ENCODE data around the gene HTR1B. TPM values are rescaled to one million over a fixed set of nuclear protein-coding genes. Genes with fewer than 3 reads are reported as not detected.

Gene HTR1B
- polyA plus RNA-seq (2012; ENCODE audit: missing spikeins), result not detected

GRCh38 chr6:77463308-77463860, at the start of gene HTR1B:
HTR1B (minus strand) TSS chr6:77463491; CDS start chr6:77463403, 88 bp downstream.
- FAIRE-seq, result no peak

DNA sequence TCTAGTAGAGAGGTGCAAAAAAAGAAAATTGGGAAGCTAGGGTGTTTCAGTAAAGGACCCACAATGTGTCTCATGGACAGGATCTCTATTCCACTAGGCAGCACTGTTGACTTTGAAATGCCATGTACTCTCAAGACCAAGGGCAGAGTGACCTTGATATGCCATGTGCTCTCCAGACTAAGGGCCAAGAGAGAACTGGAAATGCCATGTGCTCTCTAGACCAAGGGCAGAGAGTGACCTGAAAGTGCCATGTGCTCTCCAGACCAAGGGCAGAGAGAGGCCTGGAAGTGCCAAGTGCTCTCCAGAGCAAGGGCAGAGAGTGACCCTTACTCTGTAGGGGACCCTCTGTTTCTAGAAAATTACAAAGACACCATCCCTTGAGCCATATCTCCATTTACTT, 49.3 kb upstream of the HTR1B start:
- no peak for TF ChIP-seq POLR2AphosphoS5 (IDR thresholded peaks at IDR 0.05; ENCODE audit: low read depth, low read length)
- no peak for TF ChIP-seq POLR2A (IDR thresholded peaks at IDR 0.05; ENCODE audit: low read depth, low read length)
- TF ChIP-seq TAF1 (IDR thresholded peaks at IDR 0.05; ENCODE audit: borderline replicate concordance, low read depth, low read length), result no peak
- FAIRE-seq (no peak), DNase-seq (ENCODE audit: insufficient read length) (no peak)

More at GRCh38 chr6:77463308-77463860, at the start of gene HTR1B:
- DNase-seq (ENCODE audit: insufficient read length), result no peak
- no peak for TF ChIP-seq TAF1 (IDR thresholded peaks at IDR 0.05; ENCODE audit: borderline replicate concordance, low read depth, low read length)
- no peak for TF ChIP-seq POLR2A (IDR thresholded peaks at IDR 0.05; ENCODE audit: low read depth, low read length)
- no peak for TF ChIP-seq POLR2AphosphoS5 (IDR thresholded peaks at IDR 0.05; ENCODE audit: low read depth, low read length)

DNA sequence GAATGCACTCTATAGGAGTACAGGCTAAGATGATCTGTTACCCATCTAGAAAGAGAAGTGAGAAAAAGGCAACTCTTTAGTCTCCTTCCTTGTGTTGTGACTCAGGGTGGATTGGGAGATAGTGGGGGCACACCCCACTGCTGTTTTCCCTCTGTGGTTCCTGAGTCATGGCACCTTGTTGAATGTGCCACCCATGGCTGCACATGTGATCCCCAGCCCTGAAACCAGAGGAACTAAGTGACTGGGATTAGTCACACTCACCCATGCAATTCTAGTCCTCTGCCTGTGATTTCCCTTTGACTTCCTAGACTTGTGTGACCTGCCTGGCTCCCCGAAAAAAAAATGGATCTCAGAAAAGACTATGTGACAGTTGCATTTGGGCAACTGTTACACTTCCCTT, 48.6 kb upstream of the HTR1B start:
- TF ChIP-seq POLR2A (IDR thresholded peaks at IDR 0.05; ENCODE audit: low read depth, low read length), result no peak
- TF ChIP-seq POLR2AphosphoS5 (IDR thresholded peaks at IDR 0.05; ENCODE audit: low read depth, low read length), result no peak
- TF ChIP-seq TAF1 (IDR thresholded peaks at IDR 0.05; ENCODE audit: borderline replicate concordance, low read depth, low read length), result no peak
- FAIRE-seq (no peak), DNase-seq (ENCODE audit: insufficient read length) (no peak)

DNA sequence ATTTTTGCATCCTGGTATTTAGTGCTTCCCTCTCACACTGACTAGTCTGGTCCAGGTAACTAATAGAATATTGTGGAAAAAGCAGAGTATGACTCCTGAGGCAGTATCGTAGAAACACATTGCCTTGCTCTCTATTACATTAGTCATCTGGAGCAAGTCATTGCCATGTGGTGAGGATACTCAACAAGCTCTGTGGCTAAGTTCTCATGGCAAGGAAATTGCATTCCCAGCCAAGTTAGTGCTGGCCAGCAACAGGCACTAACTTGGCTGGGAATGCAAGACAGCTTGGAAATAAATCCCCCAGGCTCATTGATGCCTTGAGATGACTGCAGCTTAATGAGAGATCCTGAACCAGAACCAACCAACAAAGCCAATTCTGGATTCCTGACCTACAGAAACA, 39.7 kb upstream of the HTR1B start:
- DNase-seq (ENCODE audit: insufficient read length) (no peak), FAIRE-seq (no peak)

DNA sequence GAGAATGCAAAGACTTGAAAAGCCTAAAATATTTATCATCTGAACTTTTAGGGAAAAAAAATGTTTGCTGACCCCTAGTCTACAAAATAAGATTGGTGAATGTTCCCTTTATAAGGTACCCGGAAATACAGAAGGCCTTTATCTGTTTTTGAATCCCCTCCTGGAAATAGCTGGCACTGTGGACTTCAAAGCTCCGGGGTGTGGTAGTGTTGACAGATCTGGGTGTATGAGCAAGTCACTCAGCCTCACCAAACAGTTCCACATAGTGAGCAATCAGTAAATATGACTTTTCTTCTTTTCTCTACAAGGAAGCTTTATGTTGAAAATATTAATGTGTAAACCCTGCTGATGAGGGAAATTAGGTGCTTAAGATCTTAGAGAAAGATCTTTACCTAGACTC, 29.2 kb upstream of the HTR1B start:
- DNase-seq (ENCODE audit: insufficient read length) (no peak), FAIRE-seq (no peak)
- no peak for TF ChIP-seq POLR2AphosphoS5 (IDR thresholded peaks at IDR 0.05; ENCODE audit: low read depth, low read length)
- TF ChIP-seq TAF1 (IDR thresholded peaks at IDR 0.05; ENCODE audit: borderline replicate concordance, low read depth, low read length), result no peak
- TF ChIP-seq POLR2A (IDR thresholded peaks at IDR 0.05; ENCODE audit: low read depth, low read length), result no peak

More for the DNA sequence above, 39.7 kb upstream of the HTR1B start:
- TF ChIP-seq POLR2AphosphoS5 (IDR thresholded peaks at IDR 0.05; ENCODE audit: low read depth, low read length), result no peak
- no peak for TF ChIP-seq TAF1 (IDR thresholded peaks at IDR 0.05; ENCODE audit: borderline replicate concordance, low read depth, low read length)
- no peak for TF ChIP-seq POLR2A (IDR thresholded peaks at IDR 0.05; ENCODE audit: low read depth, low read length)

DNA sequence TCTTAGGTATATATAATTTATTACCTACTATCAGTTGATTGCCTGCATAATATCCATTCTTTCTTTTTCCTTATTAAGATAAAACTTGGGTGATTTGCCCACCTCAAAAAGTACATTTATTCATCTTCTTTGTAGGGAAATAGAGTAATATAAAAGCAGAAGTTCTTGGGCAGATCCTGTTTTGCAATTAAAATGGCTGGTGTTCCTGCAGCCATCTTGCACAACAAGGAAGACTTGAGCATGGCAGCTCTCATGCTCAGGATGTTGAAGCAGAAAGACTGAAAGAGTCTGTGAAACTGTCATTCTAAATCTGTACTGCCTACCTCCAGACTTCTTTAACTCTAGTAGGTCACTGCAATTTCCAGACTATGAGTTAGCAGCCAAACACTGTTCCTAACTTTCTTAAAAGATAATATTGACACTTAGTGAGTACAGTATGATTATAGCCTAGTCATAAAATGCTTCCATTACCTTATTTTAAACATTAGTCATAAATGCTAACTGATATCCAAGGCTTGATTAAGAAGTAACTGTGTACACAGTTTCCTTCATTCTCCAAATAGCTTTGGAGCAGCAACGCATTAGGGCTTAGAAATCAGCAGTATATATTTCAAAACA, 24.6 kb upstream of the HTR1B start:
- FAIRE-seq, result no peak
- no peak for TF ChIP-seq POLR2AphosphoS5 (IDR thresholded peaks at IDR 0.05; ENCODE audit: low read depth, low read length)
- no peak for TF ChIP-seq TAF1 (IDR thresholded peaks at IDR 0.05; ENCODE audit: borderline replicate concordance, low read depth, low read length)
- TF ChIP-seq POLR2A (IDR thresholded peaks at IDR 0.05; ENCODE audit: low read depth, low read length), result no peak
- no peak for DNase-seq (ENCODE audit: insufficient read length)

DNA sequence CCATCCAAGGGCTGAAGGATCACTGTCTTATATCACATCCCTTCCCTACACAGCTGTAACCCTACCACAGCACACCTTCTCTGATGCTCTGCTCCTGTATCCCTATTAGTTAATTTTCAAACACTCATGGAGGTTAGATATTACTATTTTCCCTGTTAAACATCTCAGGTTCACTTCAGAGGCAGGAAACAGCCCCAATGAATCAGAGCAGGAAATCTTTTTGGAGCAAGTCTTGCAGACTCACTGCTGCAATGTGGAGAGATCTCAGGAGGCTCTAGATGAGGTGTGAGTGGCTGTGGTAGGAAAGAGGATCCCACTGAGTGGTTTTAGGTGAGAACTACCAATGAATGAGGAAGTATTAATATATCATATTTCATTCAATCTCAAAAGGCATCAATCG, 19.7 kb upstream of the HTR1B start:
- DNase-seq (ENCODE audit: insufficient read length) (no peak), FAIRE-seq (no peak)
- TF ChIP-seq TAF1 (IDR thresholded peaks at IDR 0.05; ENCODE audit: borderline replicate concordance, low read depth, low read length) (no peak), POLR2A (IDR thresholded peaks at IDR 0.05; ENCODE audit: low read depth, low read length) (no peak), POLR2AphosphoS5 (IDR thresholded peaks at IDR 0.05; ENCODE audit: low read depth, low read length) (no peak)

DNA sequence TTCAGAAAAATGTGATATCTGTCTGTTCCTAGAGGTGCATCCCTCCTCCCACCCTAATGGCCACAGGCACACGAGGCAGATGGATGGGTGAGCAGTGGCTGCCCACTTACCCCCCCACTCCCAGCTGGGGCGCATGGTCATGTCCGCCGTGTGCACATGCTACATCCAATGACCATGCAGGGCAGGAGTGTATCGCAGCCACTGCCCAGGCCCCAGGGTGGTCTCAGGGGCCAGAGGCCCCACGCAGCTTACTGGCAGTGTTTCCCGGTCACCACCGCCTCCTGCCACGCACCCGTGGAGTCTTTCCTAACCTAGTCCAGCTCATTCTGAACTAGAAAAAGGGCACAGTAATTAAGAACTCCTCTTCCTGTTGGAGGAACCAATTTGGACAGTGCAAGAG, 11.7 kb upstream of the HTR1B start:
- FAIRE-seq (no peak), DNase-seq (ENCODE audit: insufficient read length) (no peak)
- TF ChIP-seq POLR2A (IDR thresholded peaks at IDR 0.05; ENCODE audit: low read depth, low read length), result no peak
- no peak for TF ChIP-seq TAF1 (IDR thresholded peaks at IDR 0.05; ENCODE audit: borderline replicate concordance, low read depth, low read length)
- no peak for TF ChIP-seq POLR2AphosphoS5 (IDR thresholded peaks at IDR 0.05; ENCODE audit: low read depth, low read length)

DNA sequence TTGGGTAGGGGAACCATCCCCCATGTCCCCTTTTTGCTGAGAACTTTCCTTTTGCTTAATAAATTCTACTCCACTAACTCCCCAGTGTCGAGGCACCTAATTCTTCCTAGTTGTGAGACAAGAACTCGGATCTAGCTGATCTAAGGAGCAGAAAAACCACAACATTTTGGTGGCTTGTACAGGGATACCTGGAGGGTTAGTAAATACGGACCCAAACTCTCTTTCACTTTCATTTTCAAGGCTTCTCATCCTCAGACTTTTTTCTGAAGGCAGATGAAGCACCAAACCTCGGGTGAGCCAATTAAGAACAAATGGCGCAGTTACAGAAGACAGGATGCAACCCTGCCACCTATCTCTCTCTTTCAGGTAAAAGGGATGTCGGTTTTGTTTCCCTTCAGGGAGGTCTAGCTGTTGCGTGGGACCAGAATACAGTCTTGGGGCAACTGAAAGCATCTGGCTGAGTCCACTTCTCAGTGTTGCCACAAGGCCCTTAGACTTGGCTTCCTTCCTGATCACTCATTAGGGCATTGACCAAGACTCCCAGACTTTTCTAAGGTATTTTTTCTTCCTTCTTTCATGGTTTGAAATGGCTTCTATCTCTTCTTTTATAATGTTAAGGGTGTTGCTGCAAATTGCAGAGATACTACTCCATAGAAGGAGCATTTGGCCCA, 11.1 kb upstream of the HTR1B start:
- DNase-seq (ENCODE audit: insufficient read length) (no peak), FAIRE-seq (no peak)
- TF ChIP-seq POLR2AphosphoS5 (IDR thresholded peaks at IDR 0.05; ENCODE audit: low read depth, low read length) (no peak), TAF1 (IDR thresholded peaks at IDR 0.05; ENCODE audit: borderline replicate concordance, low read depth, low read length) (no peak), POLR2A (IDR thresholded peaks at IDR 0.05; ENCODE audit: low read depth, low read length) (no peak)

GRCh38 chr6:77470983-77471382, 7.7 kb upstream of the HTR1B start:
- TF ChIP-seq POLR2A (IDR thresholded peaks at IDR 0.05; ENCODE audit: low read depth, low read length) (no peak), TAF1 (IDR thresholded peaks at IDR 0.05; ENCODE audit: borderline replicate concordance, low read depth, low read length) (no peak), POLR2AphosphoS5 (IDR thresholded peaks at IDR 0.05; ENCODE audit: low read depth, low read length) (no peak)
- no peak for DNase-seq (ENCODE audit: insufficient read length)
- FAIRE-seq, result no peak

DNA sequence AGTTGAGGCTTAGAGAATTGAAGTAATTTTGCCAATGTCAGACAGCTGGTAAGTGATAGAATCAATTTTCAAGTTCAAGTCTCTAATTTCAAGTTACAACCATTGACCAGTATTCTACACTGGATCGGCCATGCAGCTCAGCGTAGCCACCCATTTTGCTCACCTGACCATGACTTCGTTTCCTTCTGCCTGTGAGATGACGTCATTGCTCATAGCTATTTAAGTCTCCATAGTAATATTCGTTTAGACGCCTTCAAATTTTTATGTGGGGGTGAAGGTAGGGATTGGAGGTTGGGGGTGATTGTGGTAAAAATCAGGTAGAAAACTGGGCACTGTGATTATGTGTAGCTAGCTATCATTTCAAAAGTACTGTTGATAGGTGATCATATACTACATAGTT, 5.6 kb upstream of the HTR1B start:
- FAIRE-seq, result no peak
- no peak for DNase-seq (ENCODE audit: insufficient read length)
- TF ChIP-seq TAF1 (IDR thresholded peaks at IDR 0.05; ENCODE audit: borderline replicate concordance, low read depth, low read length) (no peak), POLR2AphosphoS5 (IDR thresholded peaks at IDR 0.05; ENCODE audit: low read depth, low read length) (no peak), POLR2A (IDR thresholded peaks at IDR 0.05; ENCODE audit: low read depth, low read length) (no peak)

All from GM12892 (cell line).